ENCODE measurements around the gene DDX51.

- TF ChIP-seq CTCF (conservative IDR thresholded peaks at IDR 0.05), result no peak
- no peak for TF ChIP-seq EZH2 (IDR thresholded peaks at IDR 0.05; ENCODE audit: low read depth)
Observed at GRCh38 chr12:132132609-132133430, 11.3 kb downstream of the DDX51 start.

All from PC-9 (cell line).